CD4-positive, alpha-beta T cell (primary cell): Measurements from ENCODE around the gene DAD1. TPM values are rescaled to one million over a fixed set of nuclear protein-coding genes. Genes with fewer than 3 reads are reported as not detected.
"Not testable (repeated sequence)": the region's sequence is repeated elsewhere in the genome, so short reads cannot be mapped to it uniquely, and the experiment has no call there.

Experiments
- ATAC-seq: fragments of 200-7000 bp; cut with Tn5 transposase; one replicate; pipeline ENCODE4 v1.10.0; 2022; ENCODE audit warnings: mild to moderate bottlenecking; ENCODE audit not compliant: poor library complexity
- CTCF ChIA-PET: fragments of 350-600 bp; sonication (Branson Sonifier 250); formaldehyde crosslinking; loops from one replicate; lab custom pipeline; 2021; ENCODE audit warnings: antibody characterized with exemption, inconsistent platforms; lab: Charles Lee
- POLR2A ChIA-PET: fragments of 350-600 bp; sonication (Branson Sonifier 250); formaldehyde crosslinking; loops from one replicate; lab custom pipeline; 2021; ENCODE audit warnings: antibody characterized with exemption, inconsistent platforms; lab: Charles Lee
- DNase-seq, 14 experiments: peaks; one replicate each; pipeline ENCODE4 v3.0.0-alpha.2; 2013 to 2020; ENCODE audit warnings: mixed read lengths in 2 of 14
- H3K27ac ChIP-seq, 2 donors: one replicate each; pipeline versions ENCODE4 v1.5.1 to v1.7.0; 2013; ENCODE audit warnings: low read length in 2 of 2, low read depth in 1 of 2, mild to moderate bottlenecking in 1 of 2
- H3K27me3 ChIP-seq, 2 experiments: 1 replicate in 1 of 2; 2 replicates in 1 of 2; pipeline versions ENCODE4 v1.6.1 to v1.7.0; 2013; ENCODE audit warnings: low read length in 2 of 2, control low read depth in 1 of 2, mild to moderate bottlenecking in 1 of 2, moderate library complexity in 1 of 2; ENCODE audit not compliant: insufficient read depth in 2 of 2, control insufficient read depth in 1 of 2
- H3K36me3 ChIP-seq: one replicate; pipeline ENCODE4 v1.6.1; 2013; ENCODE audit warnings: low read length, control low read depth; ENCODE audit not compliant: insufficient read depth
- H3K4me1 ChIP-seq: one replicate; pipeline ENCODE4 v1.6.1; 2013; ENCODE audit warnings: low read length, control low read depth; ENCODE audit not compliant: insufficient read depth
- H3K4me3 ChIP-seq: one replicate; pipeline ENCODE4 v1.5.1; 2013; ENCODE audit warnings: mild to moderate bottlenecking, low read length, moderate library complexity
- H3K9me3 ChIP-seq, 2 experiments: 1 replicate in 1 of 2; 2 replicates in 1 of 2; pipeline versions ENCODE4 v1.6.1 to v1.7.0; 2013; ENCODE audit warnings: low read length in 2 of 2, mild to moderate bottlenecking in 2 of 2, control low read depth in 1 of 2, moderate library complexity in 1 of 2; ENCODE audit not compliant: control insufficient read depth in 1 of 2, insufficient read depth in 1 of 2
- H3K27ac Mint-ChIP-seq: one replicate; pipeline ENCODE4 v1.8.0; 2020; ENCODE audit warnings: mixed read lengths
- H3K27me3 Mint-ChIP-seq: one replicate; pipeline ENCODE4 v1.8.0; 2021; ENCODE audit warnings: mixed read lengths
- H3K36me3 Mint-ChIP-seq: one replicate; pipeline ENCODE4 v1.8.0; 2021; ENCODE audit warnings: low read depth, mixed read lengths
- H3K4me1 Mint-ChIP-seq: one replicate; pipeline ENCODE4 v1.8.0; 2021; ENCODE audit warnings: low read depth, mixed read lengths
- H3K4me3 Mint-ChIP-seq: one replicate; pipeline ENCODE4 v1.8.0; 2020; ENCODE audit warnings: mild to moderate bottlenecking, mixed read lengths
- H3K9me3 Mint-ChIP-seq: one replicate; pipeline ENCODE4 v1.8.0; 2020; ENCODE audit warnings: mixed read lengths
- intact Hi-C, 2 experiments: fragments of 100-400 bp; cut with DNase I in 1 of 2; cut with micrococcal nuclease in 1 of 2; formaldehyde crosslinking; loops; one replicate each; pipeline versions ENCODE4 v1.15.1 to v1.9.0; 2023 to 2025; cut with DNase I, micrococcal nuclease
- total RNA-seq, 174 experiments: library from RNA in 2 of 174; stranded (reverse) in 2 of 174; gene quantifications; one replicate each; pipeline ENCODE4 v1.2.3 and lab custom pipeline; 2021 to 2026
- TF ChIP-seq, protein P1 (sequence below): fragments of 200-600 bp; IDR thresholded peaks from one replicate; pipeline ENCODE4 v1.8.0; 2022; ENCODE audit warnings: antibody characterized with exemption, mild to moderate bottlenecking

Gene DAD1
- total RNA-seq, 2 experiments from 2014 or later, result 41.8 to 44.1 TPM

DNA sequence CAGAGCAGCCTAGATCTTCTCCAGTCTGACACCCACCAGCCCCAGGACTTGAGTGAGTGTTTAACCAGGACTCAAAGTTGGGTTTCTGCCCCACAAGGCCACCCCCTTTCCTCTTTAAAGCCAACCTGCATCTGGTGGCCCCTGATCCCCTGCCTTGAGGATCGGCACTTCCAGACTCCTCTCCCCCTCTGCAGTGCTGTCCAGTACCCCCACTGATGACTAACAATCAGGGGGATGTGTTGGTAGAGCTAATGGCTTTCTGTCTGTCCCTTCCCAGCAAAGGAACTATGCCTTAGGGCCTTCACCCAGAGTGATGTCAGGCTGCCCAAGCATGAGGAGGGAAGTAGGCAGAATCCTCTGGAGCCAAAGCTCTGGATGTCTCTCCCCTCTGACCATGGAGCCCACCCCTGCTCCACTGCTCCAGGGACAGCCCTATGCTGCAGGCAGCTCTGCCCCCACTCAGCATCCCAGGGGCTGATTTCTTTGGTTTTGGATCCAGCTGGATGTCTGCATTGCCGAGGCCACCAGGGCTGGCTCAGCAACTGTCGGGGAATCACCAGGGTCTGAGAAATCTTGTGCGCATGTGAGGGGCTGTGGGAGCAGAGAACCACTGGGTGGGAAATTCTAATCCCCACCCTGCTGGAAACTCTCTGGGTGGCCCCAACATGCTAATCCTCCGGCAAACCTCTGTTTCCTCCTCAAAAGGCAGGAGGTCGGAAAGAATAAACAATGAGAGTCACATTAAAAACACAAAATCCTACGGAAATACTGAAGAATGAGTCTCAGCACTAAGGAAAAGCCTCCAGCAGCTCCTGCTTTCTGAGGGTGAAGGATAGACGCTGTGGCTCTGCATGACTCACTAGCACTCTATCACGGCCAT, 42.9 kb downstream of the DAD1 start:
- ChIA-PET POLR2A (interaction anchor here (0.8 to 13.3 kb wide), 17 partner anchors 6 to 797 kb away, joined by 3 to 613 read pairs (median 4); partner anchors contain the start of gene OXA1L), CTCF (interaction anchor here (0.9 to 5.5 kb wide), 8 partner anchors 10 to 721 kb away, joined by 3 to 34 read pairs (median 3); no protein-coding TSS in a partner anchor)
- H3K36me3 ChIP-seq, result peaks cover 98% of the 10 kb centered on the region
- TF ChIP-seq, protein P1, sequence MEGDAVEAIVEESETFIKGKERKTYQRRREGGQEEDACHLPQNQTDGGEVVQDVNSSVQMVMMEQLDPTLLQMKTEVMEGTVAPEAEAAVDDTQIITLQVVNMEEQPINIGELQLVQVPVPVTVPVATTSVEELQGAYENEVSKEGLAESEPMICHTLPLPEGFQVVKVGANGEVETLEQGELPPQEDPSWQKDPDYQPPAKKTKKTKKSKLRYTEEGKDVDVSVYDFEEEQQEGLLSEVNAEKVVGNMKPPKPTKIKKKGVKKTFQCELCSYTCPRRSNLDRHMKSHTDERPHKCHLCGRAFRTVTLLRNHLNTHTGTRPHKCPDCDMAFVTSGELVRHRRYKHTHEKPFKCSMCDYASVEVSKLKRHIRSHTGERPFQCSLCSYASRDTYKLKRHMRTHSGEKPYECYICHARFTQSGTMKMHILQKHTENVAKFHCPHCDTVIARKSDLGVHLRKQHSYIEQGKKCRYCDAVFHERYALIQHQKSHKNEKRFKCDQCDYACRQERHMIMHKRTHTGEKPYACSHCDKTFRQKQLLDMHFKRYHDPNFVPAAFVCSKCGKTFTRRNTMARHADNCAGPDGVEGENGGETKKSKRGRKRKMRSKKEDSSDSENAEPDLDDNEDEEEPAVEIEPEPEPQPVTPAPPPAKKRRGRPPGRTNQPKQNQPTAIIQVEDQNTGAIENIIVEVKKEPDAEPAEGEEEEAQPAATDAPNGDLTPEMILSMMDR, result no peak
- no peaks in the 10 kb centered on the region for H3K27me3 ChIP-seq
- peaks cover 99% of the 10 kb centered on the region for H3K4me1 ChIP-seq
- Mint-ChIP-seq H3K27ac (peak overlapping the region; percentile 93), H3K9me3 (no peaks in the 10 kb centered on the region), H3K4me3 (peak overlapping the region; percentile 75), H3K36me3 (peaks cover 100% of the 10 kb centered on the region), H3K4me1 (peaks cover 99% of the 10 kb centered on the region), H3K27me3 (no peaks in the 10 kb centered on the region)
- H3K9me3 ChIP-seq, result no peaks in the 10 kb centered on the region
- peak overlapping the region; percentile 83 to 99 for H3K27ac ChIP-seq
- peak overlapping the region; percentile 61 for H3K4me3 ChIP-seq
- ATAC-seq (no peak), DNase-seq (peak in 4 of 14 experiments; percentile 38 to 67 (median 52))
- intact Hi-C loops, result loop anchor here in 1 of 2 experiments (1.0 to 5.0 kb wide), 3 partner anchors 9 to 34 kb away; no protein-coding TSS in a partner anchor

DNA sequence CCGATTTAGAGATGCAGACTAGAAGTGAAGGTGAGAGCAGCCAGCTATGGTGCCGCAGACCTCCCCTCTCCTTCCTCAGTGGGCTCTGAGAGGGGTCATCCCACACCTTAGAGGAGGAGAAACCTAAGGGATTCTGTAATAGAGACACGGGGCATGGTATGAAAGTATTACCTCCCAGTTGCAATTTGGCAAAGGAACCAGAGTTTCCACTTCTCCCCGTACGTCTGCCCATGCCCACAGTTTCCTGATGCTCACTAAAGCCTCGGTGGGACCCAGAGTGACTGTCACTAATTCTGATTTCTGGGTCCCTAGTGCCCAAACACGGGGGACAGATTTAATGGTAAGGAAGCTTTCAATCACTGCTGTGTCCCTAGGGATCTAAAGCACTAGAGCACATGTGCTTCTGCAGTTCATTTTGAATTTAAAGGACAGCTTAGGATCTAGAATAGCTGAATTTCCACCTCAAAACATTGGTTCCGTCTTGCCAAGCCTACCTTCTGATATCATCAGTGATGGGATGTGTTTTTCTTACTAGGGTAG, 44.1 kb downstream of the DAD1 start:
- ChIA-PET POLR2A (interaction anchor here (0.9 to 13.3 kb wide), 11 partner anchors 5 to 796 kb away, joined by 3 to 613 read pairs (median 7); no protein-coding TSS in a partner anchor), CTCF (interaction anchor here (1.0 to 5.5 kb wide), 4 partner anchors 12 to 24 kb away, joined by 3 to 34 read pairs (median 16); no protein-coding TSS in a partner anchor)
- peak overlapping the region; percentile 83 to 99 for H3K27ac ChIP-seq
- intact Hi-C loops, result loop anchor here in 1 of 2 experiments (1.0 to 5.0 kb wide), 3 partner anchors 8 to 33 kb away; no protein-coding TSS in a partner anchor
- Mint-ChIP-seq H3K4me3 (peak overlapping the region; percentile 75), H3K27ac (peak overlapping the region; percentile 93), H3K4me1 (peaks cover 99% of the 10 kb centered on the region), H3K9me3 (no peaks in the 10 kb centered on the region), H3K36me3 (peaks cover 100% of the 10 kb centered on the region), H3K27me3 (no peaks in the 10 kb centered on the region)
- peaks cover 96% of the 10 kb centered on the region for H3K4me1 ChIP-seq
- H3K36me3 ChIP-seq, result peaks cover 98% of the 10 kb centered on the region
- H3K4me3 ChIP-seq, result peak overlapping the region; percentile 61
- no peak for ATAC-seq
- TF ChIP-seq, protein P1, result no peak
- no peaks in the 10 kb centered on the region for H3K9me3 ChIP-seq
- H3K27me3 ChIP-seq, result no peaks in the 10 kb centered on the region
- peak in 2 of 14 experiments; percentile 33 to 44 for DNase-seq

- Mint-ChIP-seq H3K36me3 (peaks cover 100% of the 10 kb centered on the region), H3K27me3 (no peaks in the 10 kb centered on the region), H3K4me3 (peak overlapping the region; percentile 75), H3K9me3 (no peaks in the 10 kb centered on the region), H3K4me1 (peaks cover 99% of the 10 kb centered on the region), H3K27ac (peak overlapping the region; percentile 93)
- ChIA-PET CTCF (interaction anchor here (4.4 kb wide), 1 partner anchor 12 kb away, joined by 28 read pairs; no protein-coding TSS in a partner anchor), POLR2A (interaction anchor here (1.2 to 13.3 kb wide), 4 partner anchors 11 to 35 kb away, joined by 7 to 613 read pairs (median 186); no protein-coding TSS in a partner anchor)
- Histone ChIP-seq H3K27ac (peak overlapping the region; percentile 83 to 99), H3K4me1 (peaks cover 96% of the 10 kb centered on the region), H3K27me3 (no peaks in the 10 kb centered on the region), H3K4me3 (peak overlapping the region; percentile 61), H3K9me3 (no peaks in the 10 kb centered on the region), H3K36me3 (peaks cover 98% of the 10 kb centered on the region)
- intact Hi-C loops, result loop anchor here in 1 of 2 experiments (2.0 kb wide), 1 partner anchor 14 kb away; no protein-coding TSS in a partner anchor
- DNase-seq (no peak), ATAC-seq (no peak)
- TF ChIP-seq, protein P1, result no peak
Measured at GRCh38 chr14:22544406-22544805, 44.6 kb downstream of the DAD1 start.

- H3K4me1 ChIP-seq, result peaks cover 95% of the 10 kb centered on the region
- not testable (repeated sequence) for H3K9me3 ChIP-seq, ATAC-seq, H3K9me3 Mint-ChIP-seq, H3K27me3 ChIP-seq, H3K27me3 Mint-ChIP-seq
- Mint-ChIP-seq H3K36me3 (peaks cover 100% of the 10 kb centered on the region), H3K4me3 (peak overlapping the region; percentile 75), H3K27ac (peak overlapping the region; percentile 93), H3K4me1 (peaks cover 99% of the 10 kb centered on the region)
- DNase-seq, result peak in 3 of 14 experiments; percentile 39 to 51 (median 50)
- ChIA-PET CTCF (interaction anchor here (0.7 to 4.0 kb wide), 2 partner anchors 27 to 700 kb away, joined by 3 to 21 read pairs; no protein-coding TSS in a partner anchor), POLR2A (interaction anchor here (1.1 to 8.3 kb wide), 4 partner anchors 7 to 697 kb away, joined by 3 to 331 read pairs (median 82); no protein-coding TSS in a partner anchor)
- intact Hi-C loops, result loop anchor here in 1 of 2 experiments (2.0 kb wide), 1 partner anchor 13 kb away; no protein-coding TSS in a partner anchor
- H3K4me3 ChIP-seq, result peak overlapping the region; percentile 61
- H3K27ac ChIP-seq, result peak overlapping the region; percentile 83 to 99
- peaks cover 98% of the 10 kb centered on the region for H3K36me3 ChIP-seq
Measured at GRCh38 chr14:22543570-22544357, 45.3 kb downstream of the DAD1 start.
